HEK293 (cell line): ENCODE measurements around the gene FRMD8.

Experiments
- CTCF ChIA-PET: fragments of 350-600 bp; formaldehyde crosslinking; extraction: SDS; loops from one replicate; lab custom pipeline; 2021; ENCODE audit warnings: antibody characterized with exemption; lab: Yijun Ruan, JAX
- POLR2A ChIA-PET: fragments of 300-600 bp; formaldehyde crosslinking; extraction: SDS; loops from one replicate; lab custom pipeline; 2020; ENCODE audit warnings: antibody characterized with exemption, inconsistent platforms; lab: Yijun Ruan, JAX
- H3K27ac ChIP-seq: fragments of 200-500 bp; sonication (Bioruptor generic); 2 replicates; pipeline ENCODE4 v1.5.1; 2014; ENCODE audit warnings: low read depth, low read length, control low read depth, inconsistent platforms; ENCODE audit errors: extremely low read depth
- H3K36me3 ChIP-seq, 2 experiments: fragments of 200-500 bp in 1 of 2; sonication (Bioruptor generic) in 1 of 2; 1 replicate in 1 of 2; 2 replicates in 1 of 2; pipeline ENCODE4 v1.5.1; 2014 to 2017; ENCODE audit warnings: inconsistent platforms in 2 of 2, low read length in 2 of 2; ENCODE audit not compliant: control insufficient read depth in 2 of 2, insufficient read depth in 1 of 2
- H3K4me1 ChIP-seq: fragments of 200-500 bp; sonication (Bioruptor generic); 2 replicates; pipeline ENCODE4 v1.5.1; 2014; ENCODE audit warnings: mild to moderate bottlenecking, low read length, inconsistent platforms; ENCODE audit not compliant: control insufficient read depth, insufficient read depth
- H3K4me3 ChIP-seq: 2 replicates; pipeline ENCODE4 v1.5.1; 2011; ENCODE audit warnings: low read depth, mild to moderate bottlenecking, control low read depth, low read length, moderate library complexity
- H3K9me3 ChIP-seq: fragments of 200-500 bp; sonication (Bioruptor generic); 2 replicates; pipeline ENCODE4 v1.5.1; 2014; ENCODE audit warnings: low read depth, low read length, inconsistent platforms; ENCODE audit not compliant: control insufficient read depth, insufficient read depth
- BCL11B ChIP-seq: fragments of 450-650 bp; formaldehyde crosslinking; IDR thresholded peaks from 2 replicates; pipeline ENCODE4 v1.5.1; 2016; ENCODE audit warnings: low read depth, missing biosample characterization, missing genetic modification characterization
- GLIS2 ChIP-seq: fragments of 450-650 bp; formaldehyde crosslinking; IDR thresholded peaks from 2 replicates; pipeline ENCODE4 v1.5.1; 2016; ENCODE audit warnings: missing biosample characterization, missing genetic modification characterization
- KLF17 ChIP-seq: fragments of 450-650 bp; formaldehyde crosslinking; IDR thresholded peaks from 2 replicates; pipeline ENCODE4 v1.5.1; 2016; ENCODE audit warnings: missing biosample characterization, missing genetic modification characterization
- PRDM10 ChIP-seq: fragments of 450-650 bp; formaldehyde crosslinking; IDR thresholded peaks from 2 replicates; pipeline ENCODE4 v1.5.1; 2016; ENCODE audit warnings: missing biosample characterization, missing genetic modification characterization
- PRDM6 ChIP-seq: fragments of 450-650 bp; formaldehyde crosslinking; IDR thresholded peaks from 2 replicates; pipeline ENCODE4 v1.5.1; 2017; ENCODE audit warnings: missing biosample characterization, missing genetic modification characterization
- RBAK ChIP-seq: fragments of 450-650 bp; formaldehyde crosslinking; IDR thresholded peaks from 2 replicates; pipeline ENCODE4 v1.5.1; 2016; ENCODE audit warnings: missing biosample characterization, missing genetic modification characterization
- WT1 ChIP-seq: fragments of 450-650 bp; formaldehyde crosslinking; IDR thresholded peaks from 2 replicates; pipeline ENCODE4 v1.5.1; 2016; ENCODE audit warnings: missing biosample characterization, missing genetic modification characterization
- ZBTB17 ChIP-seq: fragments of 450-650 bp; formaldehyde crosslinking; IDR thresholded peaks from 2 replicates; pipeline ENCODE4 v1.5.1; 2016; ENCODE audit warnings: missing biosample characterization, missing genetic modification characterization
- ZFHX2 ChIP-seq: fragments of 450-650 bp; formaldehyde crosslinking; conservative IDR thresholded peaks from 2 replicates; pipeline ENCODE4 v1.5.1; 2016; ENCODE audit warnings: missing biosample characterization, missing genetic modification characterization
- ZIC2 ChIP-seq: fragments of 450-650 bp; formaldehyde crosslinking; IDR thresholded peaks from 2 replicates; pipeline ENCODE4 v1.5.1; 2016; ENCODE audit warnings: missing biosample characterization, missing genetic modification characterization
- ZNF155 ChIP-seq: fragments of 450-650 bp; formaldehyde crosslinking; IDR thresholded peaks from 2 replicates; pipeline ENCODE4 v1.5.1; 2016; ENCODE audit warnings: missing biosample characterization, missing genetic modification characterization
- ZNF169 ChIP-seq: fragments of 450-650 bp; formaldehyde crosslinking; IDR thresholded peaks from 2 replicates; pipeline ENCODE4 v1.5.1; 2016; ENCODE audit warnings: missing biosample characterization, missing genetic modification characterization
- ZNF211 ChIP-seq: fragments of 450-650 bp; formaldehyde crosslinking; IDR thresholded peaks from 2 replicates; pipeline ENCODE4 v1.5.1; 2016; ENCODE audit warnings: low read depth, missing biosample characterization, missing genetic modification characterization
- ZNF24 ChIP-seq: fragments of 450-650 bp; formaldehyde crosslinking; IDR thresholded peaks from 2 replicates; pipeline ENCODE4 v1.5.1; 2016; ENCODE audit warnings: missing biosample characterization, missing genetic modification characterization
- ZNF350 ChIP-seq: fragments of 450-650 bp; formaldehyde crosslinking; IDR thresholded peaks from 2 replicates; pipeline ENCODE4 v1.5.0; 2017; ENCODE audit warnings: missing biosample characterization, mild to moderate bottlenecking, missing genetic modification characterization
- ZNF433 ChIP-seq: fragments of 450-650 bp; formaldehyde crosslinking; IDR thresholded peaks from 2 replicates; pipeline ENCODE4 v1.5.1; 2016; ENCODE audit warnings: missing biosample characterization, missing genetic modification characterization, low read depth
- ZNF514 ChIP-seq: fragments of 450-650 bp; formaldehyde crosslinking; IDR thresholded peaks from 2 replicates; pipeline ENCODE4 v1.5.1; 2016; ENCODE audit warnings: missing biosample characterization, missing genetic modification characterization
- ZNF518A ChIP-seq: fragments of 450-650 bp; formaldehyde crosslinking; conservative IDR thresholded peaks from 2 replicates; pipeline ENCODE4 v1.5.1; 2016; ENCODE audit warnings: low read depth, missing biosample characterization, missing genetic modification characterization
- ZNF623 ChIP-seq: fragments of 450-650 bp; formaldehyde crosslinking; IDR thresholded peaks from 2 replicates; pipeline ENCODE4 v1.5.1; 2016; ENCODE audit warnings: missing biosample characterization, missing genetic modification characterization
- ZNF664 ChIP-seq: fragments of 450-650 bp; formaldehyde crosslinking; IDR thresholded peaks from 2 replicates; pipeline ENCODE4 v1.5.1; 2016; ENCODE audit warnings: missing biosample characterization, missing genetic modification characterization
- ZNF670 ChIP-seq: fragments of 450-650 bp; formaldehyde crosslinking; IDR thresholded peaks from 2 replicates; pipeline ENCODE4 v1.5.1; 2016; ENCODE audit warnings: missing biosample characterization, missing genetic modification characterization, low read depth
- ZNF692 ChIP-seq: fragments of 450-650 bp; formaldehyde crosslinking; IDR thresholded peaks from 2 replicates; pipeline ENCODE4 v1.5.1; 2016; ENCODE audit warnings: missing biosample characterization, missing genetic modification characterization

FRMD8 gene

GRCh38 chr11:65416841-65417701 is 30.6 kb downstream of the FRMD8 start (continued):
- TF ChIP-seq ZNF518A (tag by site-specific recombination) (no peak), ZNF350 (tag by site-specific recombination) (no peak), ZNF169 (tag by site-specific recombination) (no peak), ZNF664 (tag by site-specific recombination) (no peak), RBAK (no peak), ZIC2 (tag by site-specific recombination) (peak; percentile 50), PRDM10 (peak; percentile 49), ZNF211 (tag by site-specific recombination) (no peak), BCL11B (tag by site-specific recombination) (no peak), ZFHX2 (peak; percentile 77), ZNF155 (tag by site-specific recombination) (no peak), ZNF433 (tag by site-specific recombination) (no peak), ZNF623 (tag by site-specific recombination) (no peak)
- TF ChIP-seq, all 188 proteins: peak for 7

- Histone ChIP-seq H3K36me3 (peaks cover 0 to 7% of the 10 kb centered on the region in 2 experiments; a peak in 1 of 3 replicates), H3K4me3 (no peak overlapping the region), H3K9me3 (no peaks in the 10 kb centered on the region), H3K4me1 (peaks cover 6% of the 10 kb centered on the region), H3K27ac (peak overlapping the region; percentile 98; the same call in 1 of the 2 replicates)
- ChIA-PET POLR2A (interaction anchor here (1.0 to 16.9 kb wide), 9 partner anchors 12 to 107 kb away, joined by 3 to 1129 read pairs (median 9); partner anchors contain the start of genes MALAT1, SCYL1 and SLC25A45), CTCF (interaction anchor here (0.7 to 3.9 kb wide), 7 partner anchors 15 to 91 kb away, joined by 3 to 36 read pairs (median 7); partner anchors contain the start of gene MALAT1)
- TF ChIP-seq ZNF433 (tag by site-specific recombination) (no peak), ZBTB17 (tag by site-specific recombination) (no peak), KLF17 (tag by site-specific recombination) (no peak), ZNF670 (tag by site-specific recombination) (no peak), GLIS2 (peak; percentile 46; the same call in 1 of the 2 replicates), PRDM6 (tag by site-specific recombination) (no peak), ZNF24 (tag by site-specific recombination) (no peak), ZNF514 (tag by site-specific recombination) (no peak), ZNF692 (peak; percentile 41; the same call in 1 of the 2 replicates), WT1 (no peak)
Observed at GRCh38 chr11:65417702-65418430, 31.4 kb downstream of the FRMD8 start.
